ENCODE data around the gene ITGB5.

- TF ChIP-seq KAT7 (CRISPR knock-in tag; IDR thresholded peaks at IDR 0.05; ENCODE audit: borderline replicate concordance) (no peak), TP53 (CRISPR knock-in tag; IDR thresholded peaks at IDR 0.05) (no peak), GABPB1 (CRISPR knock-in tag; IDR thresholded peaks at IDR 0.05) (no peak), ATF3 (CRISPR knock-in tag; conservative IDR thresholded peaks at IDR 0.05) (no peak), CREM (CRISPR knock-in tag; IDR thresholded peaks at IDR 0.05) (no peak), CTCF (IDR thresholded peaks at IDR 0.05) (no peak), GRHL2 (CRISPR knock-in tag; IDR thresholded peaks at IDR 0.05; ENCODE audit: insufficient replicate concordance, severe bottlenecking) (no peak), STAT6 (CRISPR knock-in tag; conservative IDR thresholded peaks at IDR 0.05; ENCODE audit: low read depth) (no peak), ATF6 (CRISPR knock-in tag; IDR thresholded peaks at IDR 0.05) (no peak), ZNF512 (CRISPR knock-in tag; IDR thresholded peaks at IDR 0.05; ENCODE audit: borderline replicate concordance) (no peak), MAX (CRISPR knock-in tag; IDR thresholded peaks at IDR 0.05) (no peak), USF2 (CRISPR knock-in tag; IDR thresholded peaks at IDR 0.05) (no peak)
Observed at GRCh38 chr3:124780761-124781475, 106.2 kb downstream of the ITGB5 start.

Data from WTC11 (cell line).